ENCODE results near the gene ATG9A. TPM values are rescaled to one million over a fixed set of nuclear protein-coding genes. Genes with fewer than 3 reads are reported as not detected.

Gene ATG9A
- total and polyA plus RNA-seq, 2 of the 8 experiments (the other 6 are each of a cell fraction or from before 2014, with no cell fraction given) = 43.6 to 66.8 TPM

DNA sequence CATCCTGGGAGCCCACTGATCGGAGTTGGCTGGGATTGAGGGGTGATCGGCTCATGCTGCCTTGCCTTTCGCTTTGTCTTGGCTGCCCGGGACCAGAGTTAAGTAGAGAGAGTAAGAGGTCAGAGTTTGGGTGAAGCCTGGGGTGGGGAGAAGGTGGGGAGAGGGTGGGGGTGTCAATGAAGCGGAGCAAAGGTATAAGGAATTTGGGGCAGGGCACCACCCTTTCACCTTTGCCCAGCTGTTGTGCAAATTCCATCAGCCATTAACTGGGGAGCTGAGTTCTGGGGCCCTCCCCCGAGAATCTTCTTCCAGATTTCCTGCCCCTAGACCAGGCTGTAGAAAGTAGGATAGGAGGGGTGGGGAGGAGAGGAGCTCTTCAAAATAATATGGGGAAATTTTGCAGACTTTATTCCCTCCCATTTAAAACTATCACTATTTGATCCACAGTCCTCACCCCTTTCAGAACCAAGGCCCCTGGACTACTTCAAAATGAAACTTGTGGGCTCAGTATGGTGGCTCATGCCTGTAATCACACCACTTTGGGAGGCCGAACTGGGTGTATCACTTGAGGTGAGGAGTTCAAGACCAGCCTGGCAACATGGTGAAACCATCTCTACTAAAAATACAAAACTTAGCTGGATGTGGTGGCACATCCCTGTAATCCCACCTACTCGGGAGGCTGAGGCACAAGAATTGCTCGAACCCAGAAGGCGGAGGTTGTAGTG is 59.3 kb downstream of the ATG9A start, which contains the start of gene SLC23A3 (continued):
- no peak for TF ChIP-seq CHD7 (IDR thresholded peaks at IDR 0.05; ENCODE audit: insufficient replicate concordance, low read length)
- TF ChIP-seq ATF3 (IDR thresholded peaks at IDR 0.05; ENCODE audit: insufficient read depth, low read depth, low read length) = no peak
- no peak for TF ChIP-seq RNF2 (IDR thresholded peaks at IDR 0.05; ENCODE audit: borderline replicate concordance, low read depth, low read length, missing control alignments, poor library complexity, severe bottlenecking)
- TF ChIP-seq SP2 (IDR thresholded peaks at IDR 0.05; ENCODE audit: low read length) = no peak
- TF ChIP-seq BCL11A (IDR thresholded peaks at IDR 0.05; ENCODE audit: low read depth in 2 of 2, low read length in 2 of 2) = no peak
- TF ChIP-seq RAD21 (IDR thresholded peaks at IDR 0.05 in 1 of 2, conservative IDR thresholded peaks at IDR 0.05 in 1 of 2; ENCODE audit: low read depth in 2 of 2, low read length in 2 of 2) = no peak
- no peak for TF ChIP-seq ZNF274 (IDR thresholded peaks at IDR 0.05; ENCODE audit: borderline replicate concordance, extremely low read depth, low read length)
- no peak for TF ChIP-seq SAP30 (IDR thresholded peaks at IDR 0.05; ENCODE audit: insufficient read depth, insufficient replicate concordance, low read length)
